Thyroid gland (tissue), 4 donors: Measurements from ENCODE around the gene RNU5D-1.

Experiments
- CTCF ChIP-seq, 6 experiments: fragments of 200-600 bp in 3 of 6; fragments of 450-650 bp in 3 of 6; sonication (generic) in 3 of 6; IDR thresholded peaks; one replicate each; pipeline ENCODE4 v1.5.1; 2016 to 2019; ENCODE audit warnings: antibody characterized with exemption in 6 of 6, mild to moderate bottlenecking in 2 of 6, inconsistent platforms in 1 of 6, moderate library complexity in 1 of 6
- POLR2A ChIP-seq, 2 donors: fragments of 450-650 bp; IDR thresholded peaks; one replicate each; pipeline ENCODE4 v1.6.1; 2017; ENCODE audit warnings: antibody characterized with exemption in 2 of 2, mild to moderate bottlenecking in 2 of 2, moderate library complexity in 1 of 2

GRCh38 chr1:44689447-44689765 is 41.6 kb downstream of the RNU5D-1 start:
- TF ChIP-seq POLR2A (IDR thresholded peaks at IDR 0.05) (no peak), CTCF (IDR thresholded peaks at IDR 0.05) (no peak)
